GM23338 (cell line): ENCODE data around the gene DPP3. TPM values are rescaled to one million over a fixed set of nuclear protein-coding genes. Genes with fewer than 3 reads are reported as not detected.

Source experiments
- ATAC-seq: fragments of 200-7000 bp; cut with Tn5 transposase; 3 replicates; pipeline ENCODE4 v1.9.1; 2020
- DNase-seq: peaks from one replicate; pipeline ENCODE4 v3.0.0-alpha.2; 2015; ENCODE audit warnings: low spot score
- H2AFZ ChIP-seq: fragments of 200-600 bp; sonication (generic); 2 replicates; pipeline ENCODE4 v1.8.0; 2016; ENCODE audit warnings: antibody characterized with exemption, mild to moderate bottlenecking, moderate library complexity
- H3F3A ChIP-seq: fragments of 200-600 bp; sonication (generic); replicated peaks from 2 replicates; pipeline ENCODE4 v1.8.0; 2017; ENCODE audit warnings: antibody characterized with exemption, mixed run types, low read depth
- H3K27ac ChIP-seq: fragments of 200-600 bp; sonication (generic); 2 replicates; pipeline ENCODE4 v1.6.1; 2016; ENCODE audit warnings: low read depth
- H3K27me3 ChIP-seq: fragments of 200-600 bp; sonication (generic); 2 replicates; pipeline ENCODE4 v1.8.0; 2016; ENCODE audit warnings: mild to moderate bottlenecking, mixed run types, moderate library complexity; ENCODE audit not compliant: insufficient read depth
- H3K36me3 ChIP-seq: fragments of 200-600 bp; sonication (generic); 2 replicates; pipeline ENCODE4 v1.8.0; 2016; ENCODE audit warnings: mild to moderate bottlenecking; ENCODE audit not compliant: insufficient read depth
- H3K4me1 ChIP-seq: fragments of 200-600 bp; sonication (generic); 2 replicates; pipeline ENCODE4 v1.8.0; 2016; ENCODE audit warnings: mild to moderate bottlenecking, moderate library complexity; ENCODE audit not compliant: insufficient read depth
- H3K4me2 ChIP-seq: fragments of 200-600 bp; sonication (generic); 2 replicates; pipeline ENCODE4 v1.7.1; 2017; ENCODE audit warnings: mixed run types
- H3K4me3 ChIP-seq: fragments of 200-600 bp; sonication (generic); 2 replicates; pipeline ENCODE4 v1.6.1; 2016; ENCODE audit warnings: mixed run types
- H3K79me2 ChIP-seq: fragments of 200-600 bp; sonication (generic); replicated peaks from 2 replicates; pipeline ENCODE4 v1.8.0; 2017; ENCODE audit warnings: mild to moderate bottlenecking; ENCODE audit not compliant: insufficient read depth
- H3K9me2 ChIP-seq: fragments of 200-600 bp; sonication (generic); 2 replicates; pipeline ENCODE4 v1.8.0; 2017; ENCODE audit not compliant: insufficient read depth
- H4K20me1 ChIP-seq: fragments of 200-600 bp; sonication (generic); replicated peaks from 2 replicates; pipeline ENCODE4 v1.8.0; 2017; ENCODE audit warnings: mild to moderate bottlenecking; ENCODE audit not compliant: insufficient read depth
- H3K27ac Mint-ChIP-seq: 2 replicates; pipeline ENCODE4 v1.8.0; 2020; ENCODE audit warnings: inconsistent platforms, mild to moderate bottlenecking, moderate library complexity, mixed read lengths
- H3K27me3 Mint-ChIP-seq: 3 replicates; pipeline ENCODE4 v1.8.0; 2022; ENCODE audit warnings: low read depth, mild to moderate bottlenecking, moderate library complexity, mixed read lengths, inconsistent platforms; ENCODE audit not compliant: insufficient read depth, poor library complexity
- H3K36me3 Mint-ChIP-seq: 3 replicates; pipeline ENCODE4 v1.8.0; 2021; ENCODE audit warnings: low read depth, mild to moderate bottlenecking, inconsistent platforms, moderate library complexity, mixed read lengths
- H3K4me1 Mint-ChIP-seq: 3 replicates; pipeline ENCODE4 v1.8.0; 2020; ENCODE audit warnings: mild to moderate bottlenecking, inconsistent platforms, mixed read lengths
- H3K4me3 Mint-ChIP-seq: 3 replicates; pipeline ENCODE4 v1.8.0; 2021; ENCODE audit warnings: moderate library complexity, mild to moderate bottlenecking, inconsistent platforms, mixed read lengths
- H3K9me3 Mint-ChIP-seq: 3 replicates; pipeline ENCODE4 v1.8.0; 2020; ENCODE audit warnings: moderate library complexity, mild to moderate bottlenecking, inconsistent platforms, mixed read lengths
- EZH2 ChIP-seq: fragments of 200-600 bp; sonication (generic); IDR thresholded peaks from one replicate; pipeline ENCODE4 v1.8.0; 2017; ENCODE audit warnings: antibody characterized with exemption, mild to moderate bottlenecking, low read depth; ENCODE audit not compliant: unreplicated experiment
- EZH2phosphoT487 ChIP-seq: fragments of 200-600 bp; sonication (generic); IDR thresholded peaks from one replicate; pipeline ENCODE4 v1.8.1; 2018; ENCODE audit warnings: antibody characterized with exemption; ENCODE audit not compliant: unreplicated experiment
- ZNF331 ChIP-seq: fragments of 250-450 bp; sonication (Bioruptor Pico); IDR thresholded peaks from 2 replicates; pipeline ENCODE4 v1.5.0; 2020; ENCODE audit warnings: low read depth, mild to moderate bottlenecking, moderate library complexity
- polyA plus RNA-seq: library from polyadenylated mRNA; unstranded; fragments of >200 nt; fragmentation: Nextera tagmentation; extraction: Ambion mirVana; gene quantifications from 2 replicates; pipeline ENCODE4 v1.2.1, GENCODE V29; 2016
- total RNA-seq: library from RNA; depleted of rRNA; stranded (reverse); fragments of >200 nt; shearing (Covaris generic); gene quantifications from 2 replicates; pipeline ENCODE4 v1.2.3, GENCODE V29; 2014
- TF ChIP-seq, protein P1 (sequence below): IDR thresholded peaks from one replicate; pipeline ENCODE4 v1.6.1; 2018; ENCODE audit warnings: antibody characterized with exemption; ENCODE audit not compliant: unreplicated experiment
- TF ChIP-seq, protein P2 (sequence below): fragments of 250-450 bp; sonication (Bioruptor Pico); IDR thresholded peaks from 2 replicates; pipeline ENCODE4 v1.5.0; 2020; ENCODE audit warnings: mild to moderate bottlenecking, moderate library complexity

Gene DPP3
- total and polyA plus RNA-seq, 2 experiments from 2014 or later = 22.7 to 85.9 TPM

DNA sequence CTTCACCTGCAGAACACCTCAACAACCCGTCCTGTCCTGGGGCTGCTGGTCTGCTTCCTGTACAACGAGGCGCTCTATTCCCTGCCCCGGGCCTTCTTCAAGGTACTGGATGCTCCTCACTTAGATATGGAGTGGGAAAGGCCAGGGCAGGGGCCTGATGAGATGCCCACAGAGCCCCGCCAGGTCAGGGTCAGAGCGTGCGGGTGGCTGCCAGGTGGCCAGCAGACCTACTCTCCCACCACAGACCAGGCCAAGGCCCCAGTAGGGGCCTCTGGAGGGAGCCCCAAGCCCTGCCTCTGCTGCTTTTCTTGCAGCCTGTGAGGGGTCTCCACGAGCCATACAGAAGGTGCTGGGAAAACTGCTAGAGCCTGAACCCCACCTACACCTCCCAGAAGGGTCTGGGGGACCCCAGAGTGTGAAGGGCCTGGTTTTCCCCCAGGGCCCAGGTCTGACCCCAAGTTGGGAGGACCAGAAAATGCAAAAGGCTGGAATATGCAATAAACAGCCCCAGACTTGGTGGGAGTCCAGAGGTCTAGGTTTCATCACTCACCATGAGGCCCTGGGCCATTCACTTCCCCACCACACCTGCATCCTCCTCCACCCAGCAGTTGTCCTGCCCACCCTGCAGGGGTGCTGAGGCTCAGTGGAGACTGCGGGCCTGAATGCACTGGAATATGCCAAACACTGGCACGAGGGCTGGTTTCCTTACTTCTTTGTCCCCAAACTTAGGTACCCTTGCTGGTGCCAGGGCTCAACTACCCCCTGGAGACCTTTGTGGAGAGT lies 50.9 kb downstream of the DPP3 start:
- peaks cover 5% of the 10 kb centered on the region; the same call in 2 of the 3 replicates for H3K4me1 Mint-ChIP-seq
- Histone ChIP-seq H3K4me3 (no peak overlapping the region), H3K36me3 (no peaks in the 10 kb centered on the region), H3F3A (no peaks in the 10 kb centered on the region), H3K4me2 (no peak overlapping the region), H2AFZ (no peak overlapping the region), H3K27me3 (no peaks in the 10 kb centered on the region), H4K20me1 (no peaks in the 10 kb centered on the region), H3K27ac (no peak overlapping the region), H3K79me2 (no peaks in the 10 kb centered on the region), H3K9me2 (no peaks in the 10 kb centered on the region), H3K4me1 (no peaks in the 10 kb centered on the region)
- peaks cover 8% of the 10 kb centered on the region for H3K27me3 Mint-ChIP-seq
- H3K9me3 Mint-ChIP-seq = no peaks in the 10 kb centered on the region
- ATAC-seq = no peak; the same call in 2 of the 3 replicates
- TF ChIP-seq, protein P1, sequence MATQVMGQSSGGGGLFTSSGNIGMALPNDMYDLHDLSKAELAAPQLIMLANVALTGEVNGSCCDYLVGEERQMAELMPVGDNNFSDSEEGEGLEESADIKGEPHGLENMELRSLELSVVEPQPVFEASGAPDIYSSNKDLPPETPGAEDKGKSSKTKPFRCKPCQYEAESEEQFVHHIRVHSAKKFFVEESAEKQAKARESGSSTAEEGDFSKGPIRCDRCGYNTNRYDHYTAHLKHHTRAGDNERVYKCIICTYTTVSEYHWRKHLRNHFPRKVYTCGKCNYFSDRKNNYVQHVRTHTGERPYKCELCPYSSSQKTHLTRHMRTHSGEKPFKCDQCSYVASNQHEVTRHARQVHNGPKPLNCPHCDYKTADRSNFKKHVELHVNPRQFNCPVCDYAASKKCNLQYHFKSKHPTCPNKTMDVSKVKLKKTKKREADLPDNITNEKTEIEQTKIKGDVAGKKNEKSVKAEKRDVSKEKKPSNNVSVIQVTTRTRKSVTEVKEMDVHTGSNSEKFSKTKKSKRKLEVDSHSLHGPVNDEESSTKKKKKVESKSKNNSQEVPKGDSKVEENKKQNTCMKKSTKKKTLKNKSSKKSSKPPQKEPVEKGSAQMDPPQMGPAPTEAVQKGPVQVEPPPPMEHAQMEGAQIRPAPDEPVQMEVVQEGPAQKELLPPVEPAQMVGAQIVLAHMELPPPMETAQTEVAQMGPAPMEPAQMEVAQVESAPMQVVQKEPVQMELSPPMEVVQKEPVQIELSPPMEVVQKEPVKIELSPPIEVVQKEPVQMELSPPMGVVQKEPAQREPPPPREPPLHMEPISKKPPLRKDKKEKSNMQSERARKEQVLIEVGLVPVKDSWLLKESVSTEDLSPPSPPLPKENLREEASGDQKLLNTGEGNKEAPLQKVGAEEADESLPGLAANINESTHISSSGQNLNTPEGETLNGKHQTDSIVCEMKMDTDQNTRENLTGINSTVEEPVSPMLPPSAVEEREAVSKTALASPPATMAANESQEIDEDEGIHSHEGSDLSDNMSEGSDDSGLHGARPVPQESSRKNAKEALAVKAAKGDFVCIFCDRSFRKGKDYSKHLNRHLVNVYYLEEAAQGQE = no peak
- TF ChIP-seq, protein P2, sequence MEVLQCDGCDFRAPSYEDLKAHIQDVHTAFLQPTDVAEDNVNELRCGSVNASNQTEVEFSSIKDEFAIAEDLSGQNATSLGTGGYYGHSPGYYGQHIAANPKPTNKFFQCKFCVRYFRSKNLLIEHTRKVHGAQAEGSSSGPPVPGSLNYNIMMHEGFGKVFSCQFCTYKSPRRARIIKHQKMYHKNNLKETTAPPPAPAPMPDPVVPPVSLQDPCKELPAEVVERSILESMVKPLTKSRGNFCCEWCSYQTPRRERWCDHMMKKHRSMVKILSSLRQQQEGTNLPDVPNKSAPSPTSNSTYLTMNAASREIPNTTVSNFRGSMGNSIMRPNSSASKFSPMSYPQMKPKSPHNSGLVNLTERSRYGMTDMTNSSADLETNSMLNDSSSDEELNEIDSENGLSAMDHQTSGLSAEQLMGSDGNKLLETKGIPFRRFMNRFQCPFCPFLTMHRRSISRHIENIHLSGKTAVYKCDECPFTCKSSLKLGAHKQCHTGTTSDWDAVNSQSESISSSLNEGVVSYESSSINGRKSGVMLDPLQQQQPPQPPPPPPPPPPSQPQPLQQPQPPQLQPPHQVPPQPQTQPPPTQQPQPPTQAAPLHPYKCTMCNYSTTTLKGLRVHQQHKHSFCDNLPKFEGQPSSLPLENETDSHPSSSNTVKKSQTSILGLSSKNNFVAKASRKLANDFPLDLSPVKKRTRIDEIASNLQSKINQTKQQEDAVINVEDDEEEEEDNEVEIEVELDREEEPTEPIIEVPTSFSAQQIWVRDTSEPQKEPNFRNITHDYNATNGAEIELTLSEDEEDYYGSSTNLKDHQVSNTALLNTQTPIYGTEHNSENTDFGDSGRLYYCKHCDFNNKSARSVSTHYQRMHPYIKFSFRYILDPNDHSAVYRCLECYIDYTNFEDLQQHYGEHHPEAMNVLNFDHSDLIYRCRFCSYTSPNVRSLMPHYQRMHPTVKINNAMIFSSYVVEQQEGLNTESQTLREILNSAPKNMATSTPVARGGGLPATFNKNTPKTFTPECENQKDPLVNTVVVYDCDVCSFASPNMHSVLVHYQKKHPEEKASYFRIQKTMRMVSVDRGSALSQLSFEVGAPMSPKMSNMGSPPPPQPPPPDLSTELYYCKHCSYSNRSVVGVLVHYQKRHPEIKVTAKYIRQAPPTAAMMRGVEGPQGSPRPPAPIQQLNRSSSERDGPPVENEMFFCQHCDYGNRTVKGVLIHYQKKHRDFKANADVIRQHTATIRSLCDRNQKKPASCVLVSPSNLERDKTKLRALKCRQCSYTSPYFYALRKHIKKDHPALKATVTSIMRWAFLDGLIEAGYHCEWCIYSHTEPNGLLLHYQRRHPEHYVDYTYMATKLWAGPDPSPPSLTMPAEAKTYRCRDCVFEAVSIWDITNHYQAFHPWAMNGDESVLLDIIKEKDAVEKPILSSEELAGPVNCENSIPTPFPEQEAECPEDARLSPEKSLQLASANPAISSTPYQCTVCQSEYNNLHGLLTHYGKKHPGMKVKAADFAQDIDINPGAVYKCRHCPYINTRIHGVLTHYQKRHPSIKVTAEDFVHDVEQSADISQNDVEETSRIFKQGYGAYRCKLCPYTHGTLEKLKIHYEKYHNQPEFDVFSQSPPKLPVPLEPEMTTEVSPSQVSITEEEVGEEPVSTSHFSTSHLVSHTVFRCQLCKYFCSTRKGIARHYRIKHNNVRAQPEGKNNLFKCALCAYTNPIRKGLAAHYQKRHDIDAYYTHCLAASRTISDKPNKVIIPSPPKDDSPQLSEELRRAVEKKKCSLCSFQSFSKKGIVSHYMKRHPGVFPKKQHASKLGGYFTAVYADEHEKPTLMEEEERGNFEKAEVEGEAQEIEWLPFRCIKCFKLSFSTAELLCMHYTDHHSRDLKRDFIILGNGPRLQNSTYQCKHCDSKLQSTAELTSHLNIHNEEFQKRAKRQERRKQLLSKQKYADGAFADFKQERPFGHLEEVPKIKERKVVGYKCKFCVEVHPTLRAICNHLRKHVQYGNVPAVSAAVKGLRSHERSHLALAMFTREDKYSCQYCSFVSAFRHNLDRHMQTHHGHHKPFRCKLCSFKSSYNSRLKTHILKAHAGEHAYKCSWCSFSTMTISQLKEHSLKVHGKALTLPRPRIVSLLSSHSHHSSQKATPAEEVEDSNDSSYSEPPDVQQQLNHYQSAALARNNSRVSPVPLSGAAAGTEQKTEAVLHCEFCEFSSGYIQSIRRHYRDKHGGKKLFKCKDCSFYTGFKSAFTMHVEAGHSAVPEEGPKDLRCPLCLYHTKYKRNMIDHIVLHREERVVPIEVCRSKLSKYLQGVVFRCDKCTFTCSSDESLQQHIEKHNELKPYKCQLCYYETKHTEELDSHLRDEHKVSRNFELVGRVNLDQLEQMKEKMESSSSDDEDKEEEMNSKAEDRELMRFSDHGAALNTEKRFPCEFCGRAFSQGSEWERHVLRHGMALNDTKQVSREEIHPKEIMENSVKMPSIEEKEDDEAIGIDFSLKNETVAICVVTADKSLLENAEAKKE (CRISPR knock-in tag) = no peak
- TF ChIP-seq EZH2phosphoT487 (no peak), EZH2 (no peak), ZNF331 (CRISPR knock-in tag) (no peak)
- H3K27ac Mint-ChIP-seq = no peak overlapping the region
- H3K36me3 Mint-ChIP-seq = peaks cover 13% of the 10 kb centered on the region
- DNase-seq = no peak
- no peak overlapping the region for H3K4me3 Mint-ChIP-seq
